OCI-LY7 (cell line): ENCODE measurements around the gene TAF1C.

Source experiments
- EZH2phosphoT487 ChIP-seq: fragments of 200-600 bp; sonication (generic); IDR thresholded peaks from 2 replicates; pipeline ENCODE4 v1.6.1; 2018; ENCODE audit warnings: low read depth, borderline replicate concordance, mild to moderate bottlenecking, mixed run types, antibody characterized with exemption, low read length, moderate library complexity, mixed read lengths
- TF ChIP-seq, protein P1 (sequence below): fragments of 200-600 bp; sonication (generic); conservative IDR thresholded peaks from 2 replicates; pipeline ENCODE4 v1.5.1; 2014; ENCODE audit warnings: mild to moderate bottlenecking, antibody characterized with exemption, low read length, moderate library complexity, mixed read lengths

DNA sequence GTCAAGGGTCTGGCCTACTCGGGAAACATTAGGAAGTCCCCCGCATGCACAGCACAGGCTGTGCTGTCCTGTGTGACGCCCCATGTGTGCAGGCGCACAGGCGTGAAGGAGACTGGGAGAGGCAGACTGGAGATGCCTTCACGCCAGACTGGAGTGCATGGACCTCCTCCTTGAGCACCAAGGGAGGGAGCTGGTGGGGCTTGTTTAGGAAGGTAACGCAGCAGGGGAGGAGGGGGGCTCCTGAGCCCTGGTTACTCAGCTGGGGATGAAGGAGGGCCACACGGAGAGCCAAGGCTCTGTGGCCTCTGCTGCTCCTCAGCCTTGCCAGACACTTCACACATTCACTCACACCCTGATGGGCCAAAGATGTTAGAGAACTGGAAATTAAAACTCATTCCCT, 49.6 kb downstream of the TAF1C start:
- TF ChIP-seq, protein P1, sequence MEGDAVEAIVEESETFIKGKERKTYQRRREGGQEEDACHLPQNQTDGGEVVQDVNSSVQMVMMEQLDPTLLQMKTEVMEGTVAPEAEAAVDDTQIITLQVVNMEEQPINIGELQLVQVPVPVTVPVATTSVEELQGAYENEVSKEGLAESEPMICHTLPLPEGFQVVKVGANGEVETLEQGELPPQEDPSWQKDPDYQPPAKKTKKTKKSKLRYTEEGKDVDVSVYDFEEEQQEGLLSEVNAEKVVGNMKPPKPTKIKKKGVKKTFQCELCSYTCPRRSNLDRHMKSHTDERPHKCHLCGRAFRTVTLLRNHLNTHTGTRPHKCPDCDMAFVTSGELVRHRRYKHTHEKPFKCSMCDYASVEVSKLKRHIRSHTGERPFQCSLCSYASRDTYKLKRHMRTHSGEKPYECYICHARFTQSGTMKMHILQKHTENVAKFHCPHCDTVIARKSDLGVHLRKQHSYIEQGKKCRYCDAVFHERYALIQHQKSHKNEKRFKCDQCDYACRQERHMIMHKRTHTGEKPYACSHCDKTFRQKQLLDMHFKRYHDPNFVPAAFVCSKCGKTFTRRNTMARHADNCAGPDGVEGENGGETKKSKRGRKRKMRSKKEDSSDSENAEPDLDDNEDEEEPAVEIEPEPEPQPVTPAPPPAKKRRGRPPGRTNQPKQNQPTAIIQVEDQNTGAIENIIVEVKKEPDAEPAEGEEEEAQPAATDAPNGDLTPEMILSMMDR, result no peak
- TF ChIP-seq EZH2phosphoT487, result no peak
